Activated naive CD8-positive, alpha-beta T cell treated with anti-CD3 and anti-CD28 coated beads, Interleukin-2, amount 50 U/mL, for 24 hours (primary cell): ENCODE data around the gene NHS.
A peak's percentile ranks its signal among the peaks of the same experiment; 100 is the strongest.

Experiments used
- ATAC-seq: fragments of 150-1000 bp; cut with Tn5 transposase; one replicate; pipeline ENCODE4 v1.10.0; 2021
- DNase-seq: peaks from one replicate; pipeline ENCODE4 v3.0.0; 2021
- H3K27ac Mint-ChIP-seq: one replicate; pipeline ENCODE4 v1.8.0; 2021; ENCODE audit warnings: mild to moderate bottlenecking, mixed read lengths
- H3K27me3 Mint-ChIP-seq: one replicate; pipeline ENCODE4 v1.8.0; 2021; ENCODE audit warnings: mixed read lengths
- H3K36me3 Mint-ChIP-seq: one replicate; pipeline ENCODE4 v1.8.0; 2021; ENCODE audit warnings: low read depth, mixed read lengths
- H3K4me1 Mint-ChIP-seq: one replicate; pipeline ENCODE4 v1.8.0; 2021; ENCODE audit warnings: mixed read lengths
- H3K4me3 Mint-ChIP-seq: one replicate; pipeline ENCODE4 v1.8.0; 2021; ENCODE audit warnings: mild to moderate bottlenecking, moderate library complexity, mixed read lengths
- H3K9me3 Mint-ChIP-seq: one replicate; pipeline ENCODE4 v1.8.0; 2021; ENCODE audit warnings: mixed read lengths

NHS gene

GRCh38 chrX:17622331-17622730 lies 247.3 kb downstream of the NHS start:
- DNase-seq (no peak), ATAC-seq (no peak)
- Mint-ChIP-seq H3K4me1 (no peaks in the 10 kb centered on the region), H3K27me3 (no peaks in the 10 kb centered on the region), H3K4me3 (no peak overlapping the region), H3K36me3 (no peaks in the 10 kb centered on the region), H3K9me3 (no peaks in the 10 kb centered on the region), H3K27ac (no peak overlapping the region)

DNA sequence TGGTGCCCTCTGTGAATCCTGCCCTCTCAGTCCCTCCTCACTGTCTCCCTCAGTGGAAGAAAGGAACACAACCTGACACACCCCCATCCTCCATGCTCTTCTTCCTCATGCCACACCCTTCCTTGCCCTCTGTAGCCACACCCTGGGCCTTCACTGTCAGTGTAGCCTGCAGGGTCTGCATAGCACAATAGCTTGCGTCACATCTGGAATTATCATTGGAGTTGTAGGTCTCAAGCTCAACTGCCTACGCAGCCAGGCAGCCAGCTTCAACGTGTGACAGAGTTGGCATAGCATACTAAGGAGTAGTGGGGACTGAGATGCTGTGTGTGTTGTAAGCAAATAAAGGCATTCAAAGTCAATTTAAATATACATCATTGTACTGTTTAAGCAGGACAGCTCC lies 248.8 kb downstream of the NHS start:
- no peaks in the 10 kb centered on the region for H3K27me3 Mint-ChIP-seq
- H3K9me3 Mint-ChIP-seq = no peaks in the 10 kb centered on the region
- no peaks in the 10 kb centered on the region for H3K4me1 Mint-ChIP-seq
- H3K4me3 Mint-ChIP-seq = no peak overlapping the region
- no peaks in the 10 kb centered on the region for H3K36me3 Mint-ChIP-seq
- ATAC-seq = no peak
- DNase-seq = no peak
- no peak overlapping the region for H3K27ac Mint-ChIP-seq

GRCh38 chrX:17627026-17627425 lies 252.0 kb downstream of the NHS start:
- Mint-ChIP-seq H3K9me3 (no peaks in the 10 kb centered on the region), H3K36me3 (no peaks in the 10 kb centered on the region), H3K4me3 (no peak overlapping the region), H3K27ac (no peak overlapping the region), H3K27me3 (no peaks in the 10 kb centered on the region), H3K4me1 (no peaks in the 10 kb centered on the region)
- DNase-seq = no peak
- ATAC-seq = no peak

GRCh38 chrX:17628976-17629375 lies 254.0 kb downstream of the NHS start:
- H3K27me3 Mint-ChIP-seq = no peaks in the 10 kb centered on the region
- ATAC-seq (no peak), DNase-seq (no peak)
- no peak overlapping the region for H3K27ac Mint-ChIP-seq
- no peak overlapping the region for H3K4me3 Mint-ChIP-seq
- H3K9me3 Mint-ChIP-seq = no peaks in the 10 kb centered on the region
- peaks cover 3% of the 10 kb centered on the region for H3K4me1 Mint-ChIP-seq
- H3K36me3 Mint-ChIP-seq = no peaks in the 10 kb centered on the region

DNA sequence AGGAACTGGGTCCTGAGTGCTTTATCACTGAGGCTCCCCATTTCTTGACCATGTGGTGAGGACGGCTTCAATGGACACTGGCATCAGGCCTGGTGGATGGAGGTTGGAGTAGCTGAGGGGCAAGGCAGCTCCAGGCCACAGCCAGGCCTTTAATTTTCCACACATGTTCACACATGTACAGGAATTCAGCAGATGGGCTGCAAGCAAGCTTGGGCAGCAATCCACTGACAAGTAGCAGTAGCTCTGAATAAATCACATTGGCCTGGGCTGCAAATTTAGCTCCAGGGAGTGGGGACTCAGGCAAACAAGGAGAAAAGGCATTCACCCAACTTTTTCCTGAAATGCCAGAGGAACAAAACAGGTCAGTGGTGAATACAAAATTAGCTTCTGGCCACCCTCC lies 254.5 kb downstream of the NHS start:
- Mint-ChIP-seq H3K36me3 (no peaks in the 10 kb centered on the region), H3K9me3 (no peaks in the 10 kb centered on the region), H3K27me3 (no peaks in the 10 kb centered on the region), H3K4me1 (peaks cover 3% of the 10 kb centered on the region), H3K4me3 (no peak overlapping the region), H3K27ac (no peak overlapping the region)
- ATAC-seq (no peak), DNase-seq (no peak)

- no peaks in the 10 kb centered on the region for H3K9me3 Mint-ChIP-seq
- H3K4me3 Mint-ChIP-seq = no peak overlapping the region
- no peaks in the 10 kb centered on the region for H3K27me3 Mint-ChIP-seq
- peaks cover 3% of the 10 kb centered on the region for H3K4me1 Mint-ChIP-seq
- ATAC-seq (no peak), DNase-seq (no peak)
- no peaks in the 10 kb centered on the region for H3K36me3 Mint-ChIP-seq
- no peak overlapping the region for H3K27ac Mint-ChIP-seq
Measured at GRCh38 chrX:17631647-17632046, 256.6 kb downstream of the NHS start.

DNA sequence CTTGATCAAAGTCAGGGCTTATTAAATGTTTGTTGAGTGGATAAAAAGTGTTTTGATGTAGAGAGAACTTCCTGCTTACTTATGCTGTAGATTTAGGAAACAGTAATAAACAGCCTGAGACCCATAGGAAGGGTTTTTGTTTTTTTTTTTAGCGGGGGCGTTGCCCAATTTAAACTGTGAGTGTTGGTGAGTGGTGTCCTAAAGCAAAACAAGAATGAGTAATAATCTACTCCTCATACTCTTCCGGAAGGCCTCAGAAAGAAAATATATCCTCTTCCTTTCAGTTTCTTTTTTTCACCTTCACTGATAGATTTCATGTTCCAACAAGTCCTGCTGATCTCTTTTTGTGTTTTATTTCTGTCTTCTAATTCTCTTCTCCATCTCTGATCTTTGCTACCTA lies 257.9 kb downstream of the NHS start:
- peak overlapping the region; percentile 35 for H3K4me3 Mint-ChIP-seq
- no peaks in the 10 kb centered on the region for H3K27me3 Mint-ChIP-seq
- H3K27ac Mint-ChIP-seq = no peak overlapping the region
- H3K4me1 Mint-ChIP-seq = peaks cover 3% of the 10 kb centered on the region
- no peaks in the 10 kb centered on the region for H3K9me3 Mint-ChIP-seq
- no peaks in the 10 kb centered on the region for H3K36me3 Mint-ChIP-seq
- ATAC-seq = no peak
- no peak for DNase-seq

- H3K9me3 Mint-ChIP-seq = no peaks in the 10 kb centered on the region
- DNase-seq (no peak), ATAC-seq (no peak)
- H3K4me1 Mint-ChIP-seq = peaks cover 3% of the 10 kb centered on the region
- H3K27me3 Mint-ChIP-seq = no peaks in the 10 kb centered on the region
- H3K4me3 Mint-ChIP-seq = peak overlapping the region; percentile 35
- H3K36me3 Mint-ChIP-seq = no peaks in the 10 kb centered on the region
- H3K27ac Mint-ChIP-seq = no peak overlapping the region
Measured at GRCh38 chrX:17633546-17633945, 258.5 kb downstream of the NHS start.

GRCh38 chrX:17634542-17635207 lies 259.7 kb downstream of the NHS start:
- no peak for DNase-seq
- no peak overlapping the region for H3K4me3 Mint-ChIP-seq
- no peaks in the 10 kb centered on the region for H3K36me3 Mint-ChIP-seq
- H3K4me1 Mint-ChIP-seq = peaks cover 3% of the 10 kb centered on the region
- H3K27me3 Mint-ChIP-seq = no peaks in the 10 kb centered on the region
- no peak for ATAC-seq
- H3K9me3 Mint-ChIP-seq = no peaks in the 10 kb centered on the region
- no peak overlapping the region for H3K27ac Mint-ChIP-seq

- H3K27ac Mint-ChIP-seq = no peak overlapping the region
- no peak overlapping the region for H3K4me3 Mint-ChIP-seq
- no peaks in the 10 kb centered on the region for H3K36me3 Mint-ChIP-seq
- no peaks in the 10 kb centered on the region for H3K9me3 Mint-ChIP-seq
- H3K27me3 Mint-ChIP-seq = no peaks in the 10 kb centered on the region
- DNase-seq (no peak), ATAC-seq (no peak)
- peaks cover 3% of the 10 kb centered on the region for H3K4me1 Mint-ChIP-seq
Measured at GRCh38 chrX:17635231-17635630, 260.2 kb downstream of the NHS start.

GRCh38 chrX:17637235-17637634 lies 262.2 kb downstream of the NHS start:
- H3K36me3 Mint-ChIP-seq = no peaks in the 10 kb centered on the region

DNA sequence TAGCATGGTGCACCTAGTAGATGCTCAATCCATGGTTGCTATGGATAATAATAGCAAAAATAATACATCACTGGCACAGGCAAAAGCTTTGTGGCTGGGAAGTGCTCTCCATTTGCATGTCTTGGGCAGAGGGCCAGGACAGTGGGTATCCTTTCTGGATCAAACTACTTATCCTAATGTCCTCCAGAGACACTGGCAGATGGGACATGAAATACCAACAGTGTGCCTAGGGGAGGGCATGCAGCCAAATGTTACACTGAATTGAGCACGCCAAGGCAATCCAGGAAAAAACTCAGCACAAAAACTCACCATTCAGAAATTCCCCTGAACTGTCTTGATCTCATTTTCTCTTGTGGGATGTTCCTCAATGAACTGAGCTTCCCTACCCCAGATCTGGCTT lies 263.7 kb downstream of the NHS start:
- Mint-ChIP-seq H3K9me3 (no peaks in the 10 kb centered on the region), H3K27me3 (no peaks in the 10 kb centered on the region), H3K27ac (no peak overlapping the region), H3K4me3 (no peak overlapping the region), H3K36me3 (no peaks in the 10 kb centered on the region), H3K4me1 (peaks cover 2% of the 10 kb centered on the region)
- DNase-seq (no peak), ATAC-seq (no peak)

More at GRCh38 chrX:17637235-17637634, 262.2 kb downstream of the NHS start:
- Mint-ChIP-seq H3K27me3 (no peaks in the 10 kb centered on the region), H3K27ac (no peak overlapping the region), H3K4me3 (no peak overlapping the region), H3K4me1 (peaks cover 3% of the 10 kb centered on the region), H3K9me3 (no peaks in the 10 kb centered on the region)
- no peak for ATAC-seq
- no peak for DNase-seq

GRCh38 chrX:17642891-17643290 lies 267.9 kb downstream of the NHS start:
- H3K9me3 Mint-ChIP-seq = no peaks in the 10 kb centered on the region
- H3K27ac Mint-ChIP-seq = no peak overlapping the region
- ATAC-seq (no peak), DNase-seq (no peak)
- peaks cover 4% of the 10 kb centered on the region for H3K4me1 Mint-ChIP-seq
- no peak overlapping the region for H3K4me3 Mint-ChIP-seq
- H3K27me3 Mint-ChIP-seq = no peaks in the 10 kb centered on the region
- H3K36me3 Mint-ChIP-seq = no peaks in the 10 kb centered on the region

- ATAC-seq = no peak
- Mint-ChIP-seq H3K4me3 (no peak overlapping the region), H3K4me1 (peaks cover 4% of the 10 kb centered on the region), H3K27me3 (no peaks in the 10 kb centered on the region), H3K9me3 (no peaks in the 10 kb centered on the region), H3K27ac (no peak overlapping the region), H3K36me3 (no peaks in the 10 kb centered on the region)
- no peak for DNase-seq
Measured at GRCh38 chrX:17643528-17643927, 268.5 kb downstream of the NHS start.

- Mint-ChIP-seq H3K27ac (no peak overlapping the region), H3K4me1 (peaks cover 4% of the 10 kb centered on the region), H3K36me3 (no peaks in the 10 kb centered on the region), H3K9me3 (no peaks in the 10 kb centered on the region), H3K4me3 (no peak overlapping the region), H3K27me3 (no peaks in the 10 kb centered on the region)
- no peak for DNase-seq
- no peak for ATAC-seq
Measured at GRCh38 chrX:17644001-17644400, 269.0 kb downstream of the NHS start.

DNA sequence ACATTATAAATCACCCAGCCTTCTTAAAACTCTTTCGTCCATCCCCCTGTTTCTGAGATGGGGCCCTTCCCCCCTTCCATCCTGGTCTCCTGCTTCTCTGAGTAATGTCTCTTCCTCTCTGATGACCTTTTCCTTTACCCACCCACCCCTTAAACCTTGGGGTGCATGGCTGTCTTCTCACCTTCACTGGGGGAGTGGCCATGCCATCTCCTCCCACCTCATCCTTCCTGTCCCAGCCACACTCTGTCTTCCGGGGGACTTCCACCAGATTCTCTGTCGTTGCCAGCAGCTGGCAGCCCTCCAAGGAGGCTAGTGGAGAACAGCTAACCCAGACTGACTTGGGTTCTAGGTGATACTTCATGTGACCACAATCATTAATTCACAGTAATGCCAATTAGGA lies 279.1 kb downstream of the NHS start:
- Mint-ChIP-seq H3K4me1 (peaks cover 36% of the 10 kb centered on the region), H3K9me3 (no peaks in the 10 kb centered on the region), H3K4me3 (peak overlapping the region; percentile 42), H3K36me3 (no peaks in the 10 kb centered on the region), H3K27ac (peak overlapping the region; percentile 81), H3K27me3 (peaks cover 6% of the 10 kb centered on the region)
- ATAC-seq (peak; percentile 88), DNase-seq (peak; percentile 64)
